OCI-LY1 (cell line): ENCODE data around the gene SLIT3.

Experiments
- H2AFZ ChIP-seq: fragments of 200-600 bp; sonication (generic), shearing (Covaris generic); 2 replicates; pipeline ENCODE4 v1.6.0; 2014; ENCODE audit warnings: antibody characterized with exemption, mild to moderate bottlenecking, low read length
- H3F3A ChIP-seq: fragments of 200-600 bp; sonication (generic), shearing (Covaris generic); 2 replicates; pipeline ENCODE4 v1.6.0; 2014; ENCODE audit warnings: mild to moderate bottlenecking, antibody characterized with exemption, low read length, moderate library complexity; ENCODE audit not compliant: insufficient read depth
- H3K27ac ChIP-seq: fragments of 200-600 bp; sonication (generic); 2 replicates; pipeline ENCODE4 v1.5.1; 2014; ENCODE audit warnings: low read length, mixed run types, mild to moderate bottlenecking, low read depth; ENCODE audit not compliant: poor library complexity, severe bottlenecking
- H3K27me3 ChIP-seq: fragments of 200-600 bp; sonication (generic); 2 replicates; pipeline ENCODE4 v1.6.0; 2014; ENCODE audit warnings: antibody characterized with exemption, mild to moderate bottlenecking, low read length, moderate library complexity; ENCODE audit not compliant: insufficient read depth
- H3K36me3 ChIP-seq: fragments of 200-600 bp; sonication (generic); 2 replicates; pipeline ENCODE4 v1.6.1; 2014; ENCODE audit warnings: mild to moderate bottlenecking, antibody characterized with exemption, low read length, moderate library complexity, mixed read lengths; ENCODE audit not compliant: insufficient read depth
- H3K4me1 ChIP-seq: fragments of 200-600 bp; sonication (generic); 2 replicates; pipeline ENCODE4 v1.5.1; 2014; ENCODE audit warnings: mild to moderate bottlenecking, low read length, moderate library complexity; ENCODE audit not compliant: insufficient read depth, severe bottlenecking
- H3K4me2 ChIP-seq: fragments of 200-600 bp; sonication (generic), shearing (Covaris generic); 2 replicates; pipeline ENCODE4 v1.6.1; 2014; ENCODE audit warnings: low read length
- H3K4me3 ChIP-seq: fragments of 200-600 bp; sonication (generic); 2 replicates; pipeline ENCODE4 v1.5.1; 2014; ENCODE audit warnings: low read length, low read depth, mild to moderate bottlenecking, mixed read lengths; ENCODE audit not compliant: poor library complexity, severe bottlenecking
- H3K79me2 ChIP-seq: fragments of 200-600 bp; shearing (Covaris generic); 2 replicates; pipeline ENCODE4 v1.6.1; 2016; ENCODE audit warnings: mixed run types, low read length, mixed read lengths; ENCODE audit not compliant: insufficient read depth
- H3K9ac ChIP-seq: fragments of 200-600 bp; sonication (generic), shearing (Covaris generic); 2 replicates; pipeline ENCODE4 v1.6.1; 2014; ENCODE audit warnings: mild to moderate bottlenecking, low read length, mixed read lengths
- H3K9me2 ChIP-seq: fragments of 200-600 bp; sonication (generic), shearing (Covaris generic); 2 replicates; pipeline ENCODE4 v1.6.1; 2014; ENCODE audit warnings: low read depth, mild to moderate bottlenecking, low read length, mixed read lengths
- H3K9me3 ChIP-seq: fragments of 200-600 bp; shearing (Covaris generic); 2 replicates; pipeline ENCODE4 v1.6.1; 2014; ENCODE audit warnings: low read length, mixed read lengths
- H4K20me1 ChIP-seq: fragments of 200-600 bp; sonication (generic), shearing (Covaris generic); 2 replicates; pipeline ENCODE4 v1.6.0; 2016; ENCODE audit warnings: mild to moderate bottlenecking, low read length; ENCODE audit not compliant: insufficient read depth
- EZH2 ChIP-seq: fragments of 200-600 bp; sonication (generic), shearing (Covaris generic); IDR thresholded peaks from 2 replicates; pipeline ENCODE4 v1.8.0; 2017; ENCODE audit warnings: borderline replicate concordance, mixed run types, mild to moderate bottlenecking, antibody characterized with exemption, low read length, moderate library complexity, mixed read lengths
- TF ChIP-seq, protein P1 (sequence below): fragments of 200-600 bp; sonication (generic), shearing (Covaris generic); IDR thresholded peaks from 2 replicates; pipeline ENCODE4 v1.5.1; 2017; ENCODE audit warnings: mild to moderate bottlenecking, antibody characterized with exemption, low read length, moderate library complexity, mixed read lengths

Gene SLIT3

DNA sequence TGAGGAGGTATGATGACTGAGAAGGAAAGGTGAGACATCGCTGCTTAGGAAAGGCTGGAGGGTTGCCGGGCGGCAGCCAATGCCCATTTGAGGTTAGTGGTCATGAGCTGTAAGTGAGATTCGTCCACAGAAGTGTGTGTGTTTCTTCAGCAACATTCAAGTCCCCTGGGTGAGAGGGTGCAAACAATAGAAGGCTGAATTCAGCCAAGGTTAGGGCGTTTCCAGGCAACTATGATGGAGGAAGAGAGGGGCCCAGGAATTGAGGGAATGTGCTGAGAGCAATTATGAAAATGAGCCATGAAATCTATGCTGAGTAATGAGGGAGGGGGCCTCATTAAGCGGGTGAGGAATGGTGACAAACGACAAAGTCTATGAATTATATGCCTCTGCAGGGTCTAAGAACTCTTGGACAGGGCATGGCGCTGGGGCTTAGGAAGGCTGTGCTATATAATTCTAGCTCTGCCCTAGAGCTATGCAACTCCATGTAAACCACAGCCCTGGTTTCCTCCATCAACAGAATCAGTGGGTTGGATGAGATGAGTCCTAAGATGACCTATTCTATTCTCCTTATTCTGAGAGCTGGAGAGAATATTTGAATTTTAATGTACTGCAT, 96.0 kb downstream of the SLIT3 start:
- TF ChIP-seq EZH2 = no peak
- TF ChIP-seq, protein P1, sequence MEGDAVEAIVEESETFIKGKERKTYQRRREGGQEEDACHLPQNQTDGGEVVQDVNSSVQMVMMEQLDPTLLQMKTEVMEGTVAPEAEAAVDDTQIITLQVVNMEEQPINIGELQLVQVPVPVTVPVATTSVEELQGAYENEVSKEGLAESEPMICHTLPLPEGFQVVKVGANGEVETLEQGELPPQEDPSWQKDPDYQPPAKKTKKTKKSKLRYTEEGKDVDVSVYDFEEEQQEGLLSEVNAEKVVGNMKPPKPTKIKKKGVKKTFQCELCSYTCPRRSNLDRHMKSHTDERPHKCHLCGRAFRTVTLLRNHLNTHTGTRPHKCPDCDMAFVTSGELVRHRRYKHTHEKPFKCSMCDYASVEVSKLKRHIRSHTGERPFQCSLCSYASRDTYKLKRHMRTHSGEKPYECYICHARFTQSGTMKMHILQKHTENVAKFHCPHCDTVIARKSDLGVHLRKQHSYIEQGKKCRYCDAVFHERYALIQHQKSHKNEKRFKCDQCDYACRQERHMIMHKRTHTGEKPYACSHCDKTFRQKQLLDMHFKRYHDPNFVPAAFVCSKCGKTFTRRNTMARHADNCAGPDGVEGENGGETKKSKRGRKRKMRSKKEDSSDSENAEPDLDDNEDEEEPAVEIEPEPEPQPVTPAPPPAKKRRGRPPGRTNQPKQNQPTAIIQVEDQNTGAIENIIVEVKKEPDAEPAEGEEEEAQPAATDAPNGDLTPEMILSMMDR = no peak
- H2AFZ ChIP-seq = no peak overlapping the region
- H3K4me3 ChIP-seq = no peak overlapping the region
- no peak overlapping the region for H3K4me2 ChIP-seq
- no peak overlapping the region for H3K27ac ChIP-seq
- no peaks in the 10 kb centered on the region for H3K9me3 ChIP-seq
- H3K9ac ChIP-seq = no peak overlapping the region
- H4K20me1 ChIP-seq = no peaks in the 10 kb centered on the region
- no peaks in the 10 kb centered on the region for H3K36me3 ChIP-seq
- H3F3A ChIP-seq = no peaks in the 10 kb centered on the region
- H3K79me2 ChIP-seq = no peaks in the 10 kb centered on the region
- no peaks in the 10 kb centered on the region for H3K9me2 ChIP-seq
- no peaks in the 10 kb centered on the region for H3K27me3 ChIP-seq
- no peaks in the 10 kb centered on the region for H3K4me1 ChIP-seq

DNA sequence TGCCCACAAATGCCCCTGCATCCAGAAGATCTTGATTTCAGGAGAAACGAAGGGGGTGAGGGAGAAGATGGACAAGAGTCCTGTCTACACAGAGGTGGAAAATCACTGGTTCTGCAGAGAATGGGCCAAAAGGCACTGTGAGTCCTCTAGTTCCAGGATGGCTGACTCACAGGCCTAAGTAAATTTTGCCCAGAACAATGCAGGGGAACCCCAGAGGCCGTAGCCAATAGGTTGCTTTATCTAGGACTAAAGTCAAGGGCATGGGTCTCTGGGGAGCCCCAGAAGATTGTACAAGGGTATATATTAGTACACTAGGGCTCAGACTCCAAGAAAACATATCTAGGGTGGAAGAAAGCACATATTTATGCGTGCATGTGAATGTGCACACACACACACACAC, 98.0 kb downstream of the SLIT3 start:
- TF ChIP-seq, protein P1 = no peak
- TF ChIP-seq EZH2 = no peak
- H3K36me3 ChIP-seq = no peaks in the 10 kb centered on the region
- no peaks in the 10 kb centered on the region for H3K27me3 ChIP-seq

GRCh38 chr5:169201597-169201996, 99.3 kb downstream of the SLIT3 start:
- Histone ChIP-seq H4K20me1 (no peaks in the 10 kb centered on the region), H3K4me2 (no peak overlapping the region), H3K27ac (no peak overlapping the region), H2AFZ (no peak overlapping the region), H3F3A (no peaks in the 10 kb centered on the region), H3K79me2 (no peaks in the 10 kb centered on the region), H3K9ac (no peak overlapping the region), H3K9me3 (no peaks in the 10 kb centered on the region), H3K27me3 (no peaks in the 10 kb centered on the region), H3K4me3 (no peak overlapping the region), H3K36me3 (no peaks in the 10 kb centered on the region), H3K9me2 (no peaks in the 10 kb centered on the region), H3K4me1 (no peaks in the 10 kb centered on the region)
- TF ChIP-seq EZH2 = no peak
- TF ChIP-seq, protein P1 = no peak

More for the DNA sequence above, 98.0 kb downstream of the SLIT3 start:
- no peaks in the 10 kb centered on the region for H3F3A ChIP-seq
- H2AFZ ChIP-seq = no peak overlapping the region
- H3K4me2 ChIP-seq = no peak overlapping the region
- no peak overlapping the region for H3K9ac ChIP-seq
- no peaks in the 10 kb centered on the region for H3K79me2 ChIP-seq
- H4K20me1 ChIP-seq = no peaks in the 10 kb centered on the region
- H3K9me3 ChIP-seq = no peaks in the 10 kb centered on the region
- H3K9me2 ChIP-seq = no peaks in the 10 kb centered on the region
- no peaks in the 10 kb centered on the region for H3K4me1 ChIP-seq
- no peak overlapping the region for H3K4me3 ChIP-seq
- no peak overlapping the region for H3K27ac ChIP-seq
